ENCODE results near the gene ERGIC2.
"Not testable (repeated sequence)": the region's sequence is repeated elsewhere in the genome, so short reads cannot be mapped to it uniquely, and the experiment has no call there.

Gene ERGIC2

GRCh38 chr12:29290475-29290874 is 90.5 kb downstream of the ERGIC2 start:
- DNase-seq: not testable (repeated sequence)

GRCh38 chr12:29288031-29288430 is 92.9 kb downstream of the ERGIC2 start:
- no peak for DNase-seq

GRCh38 chr12:29287622-29288021 is 93.3 kb downstream of the ERGIC2 start:
- DNase-seq: no peak
